GM18861 (cell line): ENCODE results near the gene SPRR2F.

Experiments used
- ATAC-seq: cut with Tn5 transposase; IDR thresholded peaks from one replicate; pipeline ENCODE4 v1.9.1; 2021; ENCODE audit not compliant: unreplicated experiment

The SPRR2F gene

DNA sequence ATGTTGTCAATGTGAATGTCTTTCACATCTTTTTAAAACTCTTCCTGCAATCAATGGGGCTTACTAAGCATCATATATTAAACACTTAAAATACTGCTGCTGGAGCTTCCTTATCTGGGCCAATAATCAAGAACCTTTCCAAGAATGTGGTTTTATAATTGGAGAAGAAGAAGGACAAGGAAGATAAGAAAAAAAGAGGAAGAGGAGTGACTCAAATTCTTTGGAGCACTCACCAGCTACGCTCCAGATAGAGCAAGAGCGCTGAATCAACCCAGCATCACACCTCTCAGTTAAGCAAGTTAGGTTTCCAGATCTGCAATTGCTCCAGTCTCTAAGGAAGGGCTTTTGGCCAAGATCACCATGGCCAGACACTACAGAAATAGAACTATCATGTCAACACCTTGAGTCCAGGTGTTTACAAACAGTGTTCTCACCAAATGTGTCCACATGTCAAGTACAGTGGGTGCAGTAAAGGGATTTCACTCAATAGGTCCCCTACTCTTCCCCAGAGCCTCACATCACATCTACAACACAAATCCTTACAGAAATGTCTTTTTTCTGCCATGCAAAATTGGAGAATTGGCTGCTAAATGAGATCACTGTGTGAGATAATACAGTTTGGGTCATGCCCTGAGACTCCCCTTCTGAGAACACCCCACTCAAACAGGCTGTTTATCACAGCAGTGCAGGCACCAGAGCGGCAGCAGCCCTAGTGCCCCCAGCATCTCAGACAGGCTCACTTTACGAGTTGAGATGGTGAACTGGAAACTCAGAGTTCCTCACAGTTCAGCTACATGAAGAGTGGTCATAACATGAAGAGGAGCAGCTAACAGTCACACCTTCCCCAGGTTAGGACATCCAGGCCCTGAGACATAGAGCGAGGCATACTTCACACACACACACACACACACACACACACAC, 40.2 kb downstream of the SPRR2F start:
- ATAC-seq, result no peak

DNA sequence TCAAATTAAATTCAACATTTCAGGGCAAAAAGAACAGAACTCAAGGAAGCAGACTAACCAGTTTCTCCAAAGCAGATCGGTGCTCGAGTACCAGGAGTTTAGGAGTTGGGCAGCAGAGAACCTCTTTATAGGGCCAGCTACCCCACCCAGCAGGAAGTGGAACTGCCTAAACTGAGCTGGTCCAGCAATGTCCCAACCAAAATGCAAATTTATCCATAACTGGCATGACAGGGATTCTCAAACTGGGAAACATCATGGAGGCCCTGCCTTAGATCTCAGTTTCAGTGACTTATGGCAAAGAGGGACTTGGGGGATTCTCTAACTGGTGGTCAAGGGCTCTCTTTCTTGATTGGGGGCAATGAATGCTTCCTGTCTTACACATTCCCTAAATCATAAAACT, 41.8 kb downstream of the SPRR2F start, which contains the start of gene SPRR2B:
SPRR2B (minus strand) TSS at position 101 of the 400 bp plus-strand sequence. CDS start 772 bp downstream, outside the sequence.
- no peak for ATAC-seq

DNA sequence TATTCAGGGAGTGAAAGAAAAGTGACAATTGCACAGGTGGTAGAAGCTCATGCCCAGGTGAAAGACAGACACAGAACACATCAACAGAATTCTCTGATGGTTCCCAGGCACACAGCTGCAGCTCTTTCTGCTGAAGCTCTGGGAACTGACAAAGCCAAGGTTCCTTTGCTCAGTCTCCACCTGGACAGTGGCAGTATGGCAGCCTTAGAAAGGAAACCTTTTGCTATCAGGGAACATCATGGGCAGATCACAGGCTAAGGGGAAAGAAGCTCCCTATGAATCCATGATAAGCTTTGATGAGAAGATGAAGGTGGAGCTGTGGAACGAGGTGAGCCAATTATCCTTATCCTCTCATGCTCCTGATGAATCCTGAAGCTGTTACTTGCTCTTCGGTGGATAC, 43.1 kb downstream of the SPRR2F start:
- ATAC-seq, result no peak
